Osteocyte (in vitro differentiated cells): ENCODE results near the gene TRAFD1. TPM values are rescaled to one million over a fixed set of nuclear protein-coding genes. Genes with fewer than 3 reads are reported as not detected.

Experiments used
- DNase-seq: peaks from one replicate; pipeline ENCODE4 v3.0.0; 2021; ENCODE audit warnings: mixed read lengths; ENCODE audit not compliant: unreplicated experiment; ENCODE audit errors: extremely low spot score
- H3K27ac Mint-ChIP-seq: one replicate; pipeline ENCODE4 v1.8.0; 2021; ENCODE audit warnings: mild to moderate bottlenecking, mixed read lengths; ENCODE audit not compliant: unreplicated experiment
- H3K27me3 Mint-ChIP-seq: one replicate; pipeline ENCODE4 v1.8.0; 2021; ENCODE audit warnings: mixed read lengths; ENCODE audit not compliant: unreplicated experiment
- H3K36me3 Mint-ChIP-seq: one replicate; pipeline ENCODE4 v1.8.0; 2021; ENCODE audit warnings: mixed read lengths; ENCODE audit not compliant: unreplicated experiment
- H3K4me1 Mint-ChIP-seq: one replicate; pipeline ENCODE4 v1.8.0; 2021; ENCODE audit warnings: mixed read lengths; ENCODE audit not compliant: unreplicated experiment
- H3K4me3 Mint-ChIP-seq: one replicate; pipeline ENCODE4 v1.8.0; 2021; ENCODE audit warnings: mild to moderate bottlenecking, moderate library complexity, mixed read lengths; ENCODE audit not compliant: unreplicated experiment
- H3K9me3 Mint-ChIP-seq: one replicate; pipeline ENCODE4 v1.8.0; 2021; ENCODE audit warnings: mixed read lengths; ENCODE audit not compliant: unreplicated experiment
- CTCF ChIP-seq: fragments of 200-600 bp; sonication (generic); IDR thresholded peaks from 2 replicates; pipeline ENCODE4 v1.5.0; 2021; ENCODE audit warnings: antibody characterized with exemption, mild to moderate bottlenecking, moderate library complexity
- total RNA-seq: library from RNA; stranded (reverse); gene quantifications from 2 replicates; pipeline ENCODE4 v1.2.1, GENCODE V29; 2021

The TRAFD1 gene
- total RNA-seq, 1 donor from 2014 or later: 34.8 TPM

- no peak overlapping the region for H3K4me3 Mint-ChIP-seq
- H3K4me1 Mint-ChIP-seq: no peaks in the 10 kb centered on the region
- no peak overlapping the region for H3K27ac Mint-ChIP-seq
Observed at GRCh38 chr12:112180422-112180821, 55.1 kb downstream of the TRAFD1 start.

GRCh38 chr12:112182499-112182898 is 57.1 kb downstream of the TRAFD1 start:
- Mint-ChIP-seq H3K27me3 (no peaks in the 10 kb centered on the region), H3K36me3 (peaks cover 31% of the 10 kb centered on the region), H3K4me3 (no peak overlapping the region), H3K4me1 (no peaks in the 10 kb centered on the region), H3K9me3 (no peaks in the 10 kb centered on the region), H3K27ac (no peak overlapping the region)
- TF ChIP-seq CTCF: no peak
- DNase-seq: no peak

More at GRCh38 chr12:112180422-112180821, 55.1 kb downstream of the TRAFD1 start:
- TF ChIP-seq CTCF: no peak
- no peaks in the 10 kb centered on the region for H3K27me3 Mint-ChIP-seq
- H3K36me3 Mint-ChIP-seq: peaks cover 39% of the 10 kb centered on the region
- no peaks in the 10 kb centered on the region for H3K9me3 Mint-ChIP-seq
- DNase-seq: no peak

- H3K4me3 Mint-ChIP-seq: no peak overlapping the region
- H3K9me3 Mint-ChIP-seq: no peaks in the 10 kb centered on the region
- H3K27me3 Mint-ChIP-seq: no peaks in the 10 kb centered on the region
- no peak for DNase-seq
- peaks cover 29% of the 10 kb centered on the region for H3K36me3 Mint-ChIP-seq
- TF ChIP-seq CTCF: no peak
- H3K4me1 Mint-ChIP-seq: no peaks in the 10 kb centered on the region
- no peak overlapping the region for H3K27ac Mint-ChIP-seq
Observed at GRCh38 chr12:112183141-112184021, 58.0 kb downstream of the TRAFD1 start.

GRCh38 chr12:112184056-112184887 is 58.9 kb downstream of the TRAFD1 start:
- peaks cover 27% of the 10 kb centered on the region for H3K36me3 Mint-ChIP-seq
- TF ChIP-seq CTCF: no peak

More at GRCh38 chr12:112184056-112184887, 58.9 kb downstream of the TRAFD1 start:
- Mint-ChIP-seq H3K9me3 (no peaks in the 10 kb centered on the region), H3K27me3 (no peaks in the 10 kb centered on the region), H3K4me1 (no peaks in the 10 kb centered on the region), H3K4me3 (no peak overlapping the region), H3K27ac (no peak overlapping the region)
- DNase-seq: no peak
